ENCODE results near the gene EFHD1.
A peak's percentile ranks its signal among the peaks of the same experiment; 100 is the strongest.

DNA sequence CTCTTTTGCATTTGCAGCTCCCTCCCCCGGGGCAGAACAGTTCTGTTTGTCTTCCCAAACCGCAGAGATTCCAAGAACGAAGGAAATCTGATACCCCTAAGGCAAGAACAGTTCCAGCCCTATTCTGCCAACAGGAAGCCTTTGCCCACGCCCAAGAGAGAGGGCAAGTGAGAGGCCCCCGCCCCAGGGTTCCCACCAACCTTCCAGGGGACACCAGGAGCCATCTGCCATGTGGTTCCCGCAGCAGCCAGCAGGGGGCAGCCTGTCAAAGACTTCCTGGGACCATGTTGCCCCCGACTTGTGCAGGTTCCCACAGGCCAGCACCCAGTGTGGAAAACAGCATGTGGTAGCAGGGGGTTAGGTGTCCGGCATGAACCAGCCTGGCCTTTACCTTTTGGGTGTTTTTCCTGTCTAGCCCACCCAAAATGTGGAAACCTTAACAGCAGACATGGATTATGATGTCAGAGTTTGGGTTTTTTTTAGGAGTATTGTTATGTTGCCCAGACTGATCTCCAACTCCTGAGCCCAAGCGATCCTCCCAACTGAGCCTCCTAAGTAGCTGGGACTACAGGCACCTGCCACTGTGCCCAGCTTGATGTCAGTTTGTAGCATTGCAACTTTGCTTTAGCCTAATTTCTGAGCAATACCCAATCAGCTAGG, 21.7 kb upstream of the EFHD1 start:
- TF ChIP-seq, protein P1, sequence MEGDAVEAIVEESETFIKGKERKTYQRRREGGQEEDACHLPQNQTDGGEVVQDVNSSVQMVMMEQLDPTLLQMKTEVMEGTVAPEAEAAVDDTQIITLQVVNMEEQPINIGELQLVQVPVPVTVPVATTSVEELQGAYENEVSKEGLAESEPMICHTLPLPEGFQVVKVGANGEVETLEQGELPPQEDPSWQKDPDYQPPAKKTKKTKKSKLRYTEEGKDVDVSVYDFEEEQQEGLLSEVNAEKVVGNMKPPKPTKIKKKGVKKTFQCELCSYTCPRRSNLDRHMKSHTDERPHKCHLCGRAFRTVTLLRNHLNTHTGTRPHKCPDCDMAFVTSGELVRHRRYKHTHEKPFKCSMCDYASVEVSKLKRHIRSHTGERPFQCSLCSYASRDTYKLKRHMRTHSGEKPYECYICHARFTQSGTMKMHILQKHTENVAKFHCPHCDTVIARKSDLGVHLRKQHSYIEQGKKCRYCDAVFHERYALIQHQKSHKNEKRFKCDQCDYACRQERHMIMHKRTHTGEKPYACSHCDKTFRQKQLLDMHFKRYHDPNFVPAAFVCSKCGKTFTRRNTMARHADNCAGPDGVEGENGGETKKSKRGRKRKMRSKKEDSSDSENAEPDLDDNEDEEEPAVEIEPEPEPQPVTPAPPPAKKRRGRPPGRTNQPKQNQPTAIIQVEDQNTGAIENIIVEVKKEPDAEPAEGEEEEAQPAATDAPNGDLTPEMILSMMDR (IDR thresholded peaks at IDR 0.05; ENCODE audit: low read depth, low read length): peak; percentile 95
- TF ChIP-seq, protein P2, sequence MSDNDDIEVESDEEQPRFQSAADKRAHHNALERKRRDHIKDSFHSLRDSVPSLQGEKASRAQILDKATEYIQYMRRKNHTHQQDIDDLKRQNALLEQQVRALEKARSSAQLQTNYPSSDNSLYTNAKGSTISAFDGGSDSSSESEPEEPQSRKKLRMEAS (IDR thresholded peaks at IDR 0.05; ENCODE audit: low read depth, low read length): peak; percentile 89
- TF ChIP-seq POLR2A (IDR thresholded peaks at IDR 0.05; ENCODE audit: extremely low read depth, insufficient read length): no peak
- TF ChIP-seq MYC (IDR thresholded peaks at IDR 0.05; ENCODE audit: low read depth, low read length): peak; percentile 50
